Stimulated activated CD8-positive, alpha-beta memory T cell treated with anti-CD3 and anti-CD28 coated beads, Interleukin-12 subunit alpha, Interleukin-12 subunit beta, amount 100 ng/mL, for 24 hours (primary cell): ENCODE measurements around the gene MYH6.
"Not testable (repeated sequence)": the region's sequence is repeated elsewhere in the genome, so short reads cannot be mapped to it uniquely, and the experiment has no call there.

Experiments
- DNase-seq: peaks from one replicate; pipeline ENCODE4 v3.0.0-alpha.2; 2020; ENCODE audit errors: extremely low read depth

MYH6 gene

GRCh38 chr14:23436327-23437132 lies 28.5 kb upstream of the MYH6 start:
- no peak for DNase-seq

GRCh38 chr14:23435543-23436326 lies 27.7 kb upstream of the MYH6 start, which contains the start of gene MYH7:
Gene MYH7, minus strand, starts transcription at chr14:23435660. Its CDS starts 1,928 bp downstream, at chr14:23433732.
- DNase-seq: no peak

- no peak for DNase-seq
These were observed 26.6 kb upstream of the MYH6 start for GRCh38 chr14:23434488-23435222.

GRCh38 chr14:23433457-23433856 lies 25.4 kb upstream of the MYH6 start:
- DNase-seq: no peak

- DNase-seq: no peak
These were observed 24.9 kb upstream of the MYH6 start for GRCh38 chr14:23432946-23433345.

GRCh38 chr14:23432102-23432925 lies 24.2 kb upstream of the MYH6 start:
- no peak for DNase-seq

- no peak for DNase-seq
These were observed 23.4 kb upstream of the MYH6 start for GRCh38 chr14:23431486-23431885.

- no peak for DNase-seq
These were observed 22.6 kb upstream of the MYH6 start for GRCh38 chr14:23430723-23431085.

GRCh38 chr14:23430016-23430722 lies 22.1 kb upstream of the MYH6 start:
- DNase-seq: no peak

GRCh38 chr14:23428686-23429495 lies 20.8 kb upstream of the MYH6 start:
- DNase-seq: no peak

GRCh38 chr14:23425798-23426197 lies 17.7 kb upstream of the MYH6 start:
- not testable (repeated sequence) for DNase-seq

- no peak for DNase-seq
These were observed 17.1 kb upstream of the MYH6 start for GRCh38 chr14:23425169-23425568.

GRCh38 chr14:23423657-23424056 lies 15.6 kb upstream of the MYH6 start:
- DNase-seq: no peak

GRCh38 chr14:23421594-23421993 lies 13.5 kb upstream of the MYH6 start:
- DNase-seq: no peak

GRCh38 chr14:23419646-23420045 lies 11.6 kb upstream of the MYH6 start:
- not testable (repeated sequence) for DNase-seq

GRCh38 chr14:23418021-23418420 lies 9.9 kb upstream of the MYH6 start:
- no peak for DNase-seq

- not testable (repeated sequence) for DNase-seq
These were observed 9.2 kb upstream of the MYH6 start for GRCh38 chr14:23417269-23417668.

GRCh38 chr14:23416801-23417200 lies 8.7 kb upstream of the MYH6 start:
- no peak for DNase-seq

GRCh38 chr14:23415821-23416778 lies 8.0 kb upstream of the MYH6 start:
- no peak for DNase-seq
